Measurements from ENCODE around the gene LRRC73. TPM values are rescaled to one million over a fixed set of nuclear protein-coding genes. Genes with fewer than 3 reads are reported as not detected.

The LRRC73 gene
- total RNA-seq, 1 donor from 2014 or later: not detected

GRCh38 chr6:43516697-43517504 is 6.8 kb upstream of the LRRC73 start, which contains the start of the genes POLR1C and YIPF3:
TSS of gene POLR1C (plus strand) at chr6:43517089. CDS start at chr6:43517110, 21 bp downstream.
TSS of gene YIPF3 (minus strand) at chr6:43516926. CDS start at chr6:43516807, 119 bp downstream.
- peaks cover 42 to 63% of the 10 kb centered on the region in 2 donors for H3K36me3 ChIP-seq
- H3K4me1 ChIP-seq: peaks cover 11 to 24% of the 10 kb centered on the region in 2 donors
- DNase-seq (ENCODE audit: low spot score in 2 of 2): peak; percentile 89 to 98
- no peaks in the 10 kb centered on the region for H3K27me3 ChIP-seq
- no peak for TF ChIP-seq CTCF (IDR thresholded peaks at IDR 0.05)
- peak within 1 kb of the TSS; percentile 82 to 87 for H3K27ac ChIP-seq
- peak within 1 kb of the TSS; percentile 81 to 95 for H3K4me3 ChIP-seq
- intact Hi-C loops (cut with DNase I): loop anchor here (2.0 to 10.0 kb wide), 8 partner anchors 40 to 1592 kb away; partner anchors contain the start of genes ABCC10, BYSL, GTPBP2 and MED20
- H3K9me3 ChIP-seq: no peaks in the 10 kb centered on the region

GRCh38 chr6:43516367-43516696 is 6.2 kb upstream of the LRRC73 start:
- peaks cover 11 to 24% of the 10 kb centered on the region in 2 donors for H3K4me1 ChIP-seq
- no peak for DNase-seq (ENCODE audit: low spot score in 2 of 2)
- peak overlapping the region; percentile 82 to 87 for H3K27ac ChIP-seq
- intact Hi-C loops (cut with DNase I): loop anchor here (2.0 to 10.0 kb wide), 8 partner anchors 40 to 1592 kb away; partner anchors contain the start of genes ABCC10, BYSL, GTPBP2 and MED20
- peak overlapping the region; percentile 81 to 95 for H3K4me3 ChIP-seq
- no peaks in the 10 kb centered on the region for H3K9me3 ChIP-seq
- TF ChIP-seq CTCF (IDR thresholded peaks at IDR 0.05): no peak
- peaks cover 43 to 63% of the 10 kb centered on the region in 2 donors for H3K36me3 ChIP-seq
- H3K27me3 ChIP-seq: no peaks in the 10 kb centered on the region

GRCh38 chr6:43515808-43516207 is 5.7 kb upstream of the LRRC73 start:
- intact Hi-C loops (cut with DNase I): loop anchor here (2.0 to 10.0 kb wide), 8 partner anchors 39 to 1591 kb away; partner anchors contain the start of genes ABCC10, BYSL, GTPBP2 and MED20
- H3K4me1 ChIP-seq: peaks cover 11 to 25% of the 10 kb centered on the region in 2 donors

GRCh38 chr6:43511824-43512415 is 1.8 kb upstream of the LRRC73 start:
- no peak for TF ChIP-seq CTCF (IDR thresholded peaks at IDR 0.05)
- Histone ChIP-seq H3K4me1 (peaks cover 15 to 27% of the 10 kb centered on the region in 2 donors), H3K9me3 (no peaks in the 10 kb centered on the region), H3K27ac (no peak overlapping the region), H3K27me3 (no peaks in the 10 kb centered on the region), H3K36me3 (peaks cover 29 to 46% of the 10 kb centered on the region in 2 donors), H3K4me3 (no peak overlapping the region)
- DNase-seq (ENCODE audit: low spot score in 2 of 2): no peak
- intact Hi-C loops (cut with DNase I): loop anchor here (10.0 kb wide), 3 partner anchors 767 to 1587 kb away; partner anchors contain the start of genes BYSL, MED20, MRPS10 and TBCC

More at GRCh38 chr6:43515808-43516207, 5.7 kb upstream of the LRRC73 start:
- Histone ChIP-seq H3K27me3 (no peaks in the 10 kb centered on the region), H3K36me3 (peaks cover 42 to 62% of the 10 kb centered on the region in 2 donors), H3K4me3 (peak overlapping the region; percentile 81 to 95), H3K9me3 (no peaks in the 10 kb centered on the region), H3K27ac (peak overlapping the region in 1 of 2 donors; percentile 87)
- DNase-seq (ENCODE audit: low spot score in 2 of 2): no peak
- no peak for TF ChIP-seq CTCF (IDR thresholded peaks at IDR 0.05)

GRCh38 chr6:43510827-43511163 is 649 bp upstream of the LRRC73 start:
- Histone ChIP-seq H3K27me3 (no peaks in the 10 kb centered on the region), H3K4me1 (peaks cover 14 to 23% of the 10 kb centered on the region in 2 donors), H3K4me3 (peak overlapping the region; percentile 72 to 91), H3K9me3 (no peaks in the 10 kb centered on the region), H3K27ac (peak overlapping the region; percentile 28 to 61), H3K36me3 (peaks cover 29 to 48% of the 10 kb centered on the region in 2 donors)
- TF ChIP-seq CTCF (IDR thresholded peaks at IDR 0.05): no peak
- intact Hi-C loops (cut with DNase I): loop anchor here (1.0 to 10.0 kb wide), 4 partner anchors 141 to 1586 kb away; partner anchors contain the start of genes BYSL, MED20, MRPS10 and TBCC
- no peak for DNase-seq (ENCODE audit: low spot score in 2 of 2)
